ENCODE data around the gene TSGA10IP.

TSGA10IP gene

DNA sequence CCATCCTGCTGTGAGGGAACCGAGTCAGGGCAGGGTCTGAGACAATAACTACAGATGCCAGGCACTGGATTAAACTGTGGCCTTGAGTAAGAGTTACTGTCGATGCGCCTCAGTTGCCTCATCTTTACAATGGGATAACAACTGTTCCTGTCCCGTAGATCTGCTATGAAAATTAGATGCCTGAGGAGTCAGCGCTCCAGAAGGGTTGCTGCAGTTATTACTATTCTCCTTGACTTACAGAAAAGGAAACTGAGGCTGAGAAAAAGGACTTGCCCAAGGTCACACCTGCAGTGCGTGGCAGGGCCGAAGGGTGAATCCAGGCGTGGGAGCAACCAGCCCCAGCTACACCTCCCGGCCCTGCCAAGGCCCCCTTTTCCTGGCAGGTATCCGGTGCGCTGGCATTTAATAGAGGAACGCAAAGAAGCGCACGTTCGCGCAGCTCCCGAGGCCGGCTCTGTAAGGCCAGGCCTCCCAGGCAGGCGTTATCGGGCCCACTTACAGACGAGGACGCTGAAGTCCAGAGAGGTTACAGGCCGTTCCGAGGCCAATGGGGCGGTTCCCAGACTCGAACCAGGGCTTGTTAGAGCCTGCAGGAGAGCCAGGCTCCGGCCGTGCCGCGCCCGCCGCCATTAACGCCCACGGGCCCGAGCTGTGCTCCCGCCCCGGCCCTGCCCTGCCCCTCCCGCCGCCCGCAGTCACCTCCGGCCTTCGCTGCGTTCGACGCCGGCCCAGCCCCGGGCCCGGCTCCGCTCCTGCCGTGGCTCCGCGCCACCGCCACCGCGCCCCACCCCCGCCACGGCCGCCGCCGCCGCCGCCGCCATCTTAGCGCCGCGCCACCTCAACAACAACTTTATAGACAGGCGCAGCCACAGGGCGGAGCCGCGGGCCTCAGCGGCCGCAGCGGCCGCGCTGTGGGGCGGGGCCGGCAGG lies 26.8 kb upstream of the TSGA10IP start, which contains the start of gene C11orf68:
C11orf68 (minus strand) TSS at position 852 of the 930 bp plus-strand sequence; CDS start at position 821, 31 bp downstream.
- no peak for DNase-seq (ENCODE audit: low spot score)

DNA sequence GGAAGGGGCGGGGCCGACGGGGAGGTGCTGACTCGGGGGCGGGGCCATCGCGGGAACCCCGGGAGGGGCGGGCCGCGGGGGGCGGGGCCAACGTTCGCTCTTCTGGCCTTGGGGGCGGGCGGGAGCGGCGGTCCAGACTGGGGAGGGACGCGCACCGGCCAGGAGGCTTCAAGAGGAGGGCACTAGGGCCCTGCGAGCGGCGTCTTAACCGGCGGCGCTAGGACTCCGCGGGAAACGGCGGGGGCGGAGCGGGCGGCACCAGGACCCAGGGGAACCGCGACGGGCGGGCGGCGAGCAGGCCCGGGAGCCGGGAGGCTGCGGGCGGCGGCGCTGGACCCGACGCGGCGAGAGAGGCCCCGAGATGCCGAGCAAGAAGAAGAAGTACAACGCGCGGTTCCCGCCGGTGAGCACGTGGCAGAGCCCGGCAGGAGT lies 26.1 kb upstream of the TSGA10IP start, which contains the start of gene DRAP1:
DRAP1 (plus strand) TSS at position 286 of the 432 bp plus-strand sequence; CDS start at position 362, 76 bp downstream.
- DNase-seq (ENCODE audit: low spot score) = peak; percentile 99

DNA sequence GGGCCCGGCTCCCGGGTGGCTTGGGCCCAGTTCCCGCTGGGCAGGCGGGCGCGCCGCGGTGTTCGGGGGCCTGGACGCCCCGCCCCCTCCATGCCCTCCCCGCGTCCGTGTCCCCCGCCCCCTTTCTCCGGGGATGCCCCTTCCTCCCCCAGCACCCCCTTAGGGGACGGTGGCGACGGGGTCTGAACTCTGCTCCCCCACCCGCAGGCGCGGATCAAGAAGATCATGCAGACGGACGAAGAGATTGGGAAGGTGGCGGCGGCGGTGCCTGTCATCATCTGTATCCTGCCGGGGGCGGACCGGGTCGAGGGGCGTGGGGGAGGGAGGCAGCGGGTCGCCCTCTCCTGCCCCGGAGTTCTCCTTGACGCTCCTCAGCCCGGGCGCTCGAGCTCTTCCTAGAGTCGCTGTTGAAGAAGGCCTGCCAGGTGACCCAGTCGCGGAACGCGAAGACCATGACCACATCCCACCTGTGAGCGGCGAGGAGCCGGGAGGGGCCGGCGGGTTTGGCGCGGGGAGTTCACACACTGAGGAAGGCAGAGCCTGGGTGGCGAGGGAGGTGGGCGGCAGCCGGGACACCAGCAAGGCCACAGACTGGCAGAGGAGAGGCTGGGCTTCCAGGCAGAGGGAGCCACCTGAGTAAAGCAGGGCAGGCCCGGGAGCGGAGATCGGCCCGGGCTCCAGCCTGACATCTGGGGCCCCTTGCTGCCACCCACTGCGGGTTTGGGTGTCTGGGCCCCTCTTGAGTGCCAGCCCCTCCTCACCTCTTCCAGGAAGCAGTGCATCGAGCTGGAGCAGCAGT lies 25.5 kb upstream of the TSGA10IP start:
- peak; percentile 65 for DNase-seq (ENCODE audit: low spot score)

DNA sequence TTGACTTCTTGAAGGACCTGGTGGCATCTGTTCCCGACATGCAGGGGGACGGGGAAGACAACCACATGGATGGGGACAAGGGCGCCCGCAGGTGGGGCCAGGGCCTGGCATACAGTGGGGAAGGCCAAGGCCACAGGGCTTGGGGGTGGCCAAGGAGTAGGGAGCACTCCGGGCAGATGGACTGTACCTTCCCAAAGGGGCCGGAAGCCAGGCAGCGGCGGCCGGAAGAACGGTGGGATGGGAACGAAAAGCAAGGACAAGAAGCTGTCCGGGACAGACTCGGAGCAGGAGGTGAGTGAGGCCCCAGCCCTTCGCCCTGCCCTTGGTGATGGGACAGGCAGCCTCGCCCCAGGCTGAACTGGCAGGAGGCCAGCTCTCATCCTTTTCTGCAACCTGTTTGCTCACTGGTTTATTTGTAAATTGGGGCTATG lies 24.9 kb upstream of the TSGA10IP start:
- DNase-seq (ENCODE audit: low spot score) = no peak

DNA sequence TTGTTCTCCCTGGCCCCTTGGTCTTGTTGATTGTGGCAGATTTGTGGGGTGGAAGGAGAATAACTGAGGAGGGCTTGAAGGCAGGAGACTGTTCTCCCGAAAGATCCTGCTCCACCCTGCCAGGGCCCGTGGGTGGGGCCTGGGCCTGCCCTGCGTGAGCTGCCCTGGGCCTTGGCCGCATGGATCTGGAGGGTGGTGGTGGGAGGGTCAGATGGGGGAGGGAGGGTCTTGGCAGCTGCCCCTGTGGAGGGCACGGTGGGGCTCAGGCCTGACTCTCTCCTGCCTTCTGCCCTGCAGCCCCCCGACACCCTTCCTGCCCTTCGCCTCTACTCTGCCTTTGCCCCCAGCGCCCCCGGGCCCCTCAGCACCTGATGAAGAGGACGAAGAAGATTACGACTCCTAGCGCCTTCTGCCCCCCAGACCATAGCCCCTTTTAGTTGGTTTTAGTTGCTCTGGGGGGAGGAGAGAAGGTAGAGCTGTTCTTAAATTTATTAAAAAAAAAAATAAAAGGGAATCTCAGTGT lies 24.2 kb upstream of the TSGA10IP start:
- DNase-seq (ENCODE audit: low spot score) = no peak

DNA sequence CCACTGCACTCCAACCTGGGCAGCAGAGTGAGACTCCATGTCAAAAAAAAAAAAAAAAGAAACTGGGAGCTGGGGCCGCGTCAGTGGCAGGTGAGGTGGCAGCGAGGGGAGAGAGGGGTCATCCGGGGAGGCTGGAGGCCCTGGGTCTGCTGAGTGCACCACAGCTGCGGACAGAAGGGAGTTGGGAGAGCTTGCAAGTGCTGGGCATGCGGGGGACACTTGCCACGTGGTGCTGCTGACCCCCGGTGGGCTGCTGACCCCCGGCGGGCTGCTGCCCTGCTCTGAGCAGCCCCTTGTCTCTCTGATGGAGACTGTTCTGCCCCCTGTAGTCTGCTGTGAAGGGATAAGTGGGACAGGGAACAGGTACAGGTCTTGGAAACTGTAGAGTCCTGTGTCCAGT lies 23.4 kb upstream of the TSGA10IP start:
- no peak for DNase-seq (ENCODE audit: low spot score)

DNA sequence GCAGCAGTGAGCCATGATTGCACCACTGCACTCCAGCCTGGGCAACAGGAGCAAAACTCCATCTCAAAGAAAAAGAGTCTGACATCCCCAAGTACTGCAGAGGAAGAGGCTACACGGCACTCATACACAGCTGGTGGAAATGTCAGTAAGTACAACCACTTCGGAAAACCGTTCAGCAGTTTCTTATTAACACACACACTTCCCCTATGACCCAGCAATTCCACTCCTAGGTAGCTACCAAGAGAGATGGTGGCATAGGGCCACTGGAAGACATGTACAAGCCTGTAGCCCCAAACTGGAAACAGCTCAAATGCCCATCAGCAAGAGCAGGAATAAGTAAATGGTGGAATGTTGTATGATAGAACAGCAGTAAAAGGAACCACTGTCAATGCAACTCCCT lies 22.7 kb upstream of the TSGA10IP start:
- DNase-seq (ENCODE audit: low spot score) = no peak

DNA sequence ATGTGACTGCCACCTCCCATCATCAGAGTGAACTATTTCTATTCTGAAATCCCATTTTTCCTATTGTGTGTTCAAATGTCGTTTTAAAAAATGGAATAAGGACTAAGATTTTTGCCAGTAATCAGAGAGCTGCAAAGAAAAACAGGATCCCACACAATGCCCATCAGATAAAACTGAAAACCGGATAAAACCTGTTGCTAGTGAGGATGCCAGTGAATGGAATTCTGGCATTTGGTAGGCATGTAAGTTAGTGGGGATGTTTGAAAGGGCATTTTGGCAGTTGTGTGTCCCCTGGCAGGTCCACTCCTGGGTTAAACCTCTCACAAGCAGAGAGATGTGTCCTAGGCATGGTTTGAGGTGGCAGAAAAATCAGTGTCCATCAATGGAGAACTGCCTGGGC lies 19.9 kb upstream of the TSGA10IP start:
- DNase-seq (ENCODE audit: low spot score) = no peak

DNA sequence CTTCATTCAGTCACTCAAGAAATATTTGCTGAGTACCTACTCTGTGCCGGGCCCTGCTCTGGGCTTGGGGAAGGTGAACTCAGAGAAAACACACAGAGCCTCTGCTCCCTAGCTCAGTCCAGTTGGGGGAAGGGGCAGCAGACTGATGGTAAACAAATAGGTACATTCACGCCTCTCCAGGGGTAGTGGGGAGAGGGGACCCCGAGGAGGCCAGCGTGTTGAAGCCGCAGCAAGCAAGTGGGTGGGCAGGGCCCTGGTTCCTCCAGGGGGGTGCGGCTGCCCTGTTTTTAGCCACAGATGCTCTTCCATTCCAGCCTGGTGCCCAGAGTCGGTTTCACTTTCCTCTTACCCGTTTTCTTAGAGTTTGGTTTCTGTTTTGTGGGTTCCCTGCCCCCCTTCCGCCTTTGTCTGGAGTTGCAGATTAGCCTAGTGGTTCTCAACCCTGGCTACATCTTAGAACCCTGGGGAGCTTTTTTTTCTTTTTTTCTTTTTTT lies 17.3 kb upstream of the TSGA10IP start:
- DNase-seq (ENCODE audit: low spot score) = peak; percentile 89

DNA sequence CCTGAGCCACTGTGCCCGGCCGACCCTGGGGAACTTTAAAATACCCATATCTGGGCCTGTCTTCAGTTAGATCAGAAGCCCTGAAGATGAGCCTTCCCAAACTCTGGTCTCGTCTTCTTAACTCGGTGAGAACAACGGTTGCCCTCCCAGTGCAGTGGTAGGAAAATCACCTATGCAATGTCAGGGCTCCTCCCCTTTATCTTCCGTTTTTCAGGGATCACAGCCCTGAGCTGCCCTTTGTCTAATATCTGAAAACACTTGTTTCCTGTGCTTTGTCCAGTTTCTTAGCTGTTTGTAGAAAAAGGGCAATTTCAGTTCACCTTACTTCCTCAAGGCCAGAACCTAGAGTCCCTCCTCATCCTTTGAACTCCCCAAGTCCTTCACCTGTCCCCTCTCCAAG lies 16.6 kb upstream of the TSGA10IP start:
- no peak for DNase-seq (ENCODE audit: low spot score)

DNA sequence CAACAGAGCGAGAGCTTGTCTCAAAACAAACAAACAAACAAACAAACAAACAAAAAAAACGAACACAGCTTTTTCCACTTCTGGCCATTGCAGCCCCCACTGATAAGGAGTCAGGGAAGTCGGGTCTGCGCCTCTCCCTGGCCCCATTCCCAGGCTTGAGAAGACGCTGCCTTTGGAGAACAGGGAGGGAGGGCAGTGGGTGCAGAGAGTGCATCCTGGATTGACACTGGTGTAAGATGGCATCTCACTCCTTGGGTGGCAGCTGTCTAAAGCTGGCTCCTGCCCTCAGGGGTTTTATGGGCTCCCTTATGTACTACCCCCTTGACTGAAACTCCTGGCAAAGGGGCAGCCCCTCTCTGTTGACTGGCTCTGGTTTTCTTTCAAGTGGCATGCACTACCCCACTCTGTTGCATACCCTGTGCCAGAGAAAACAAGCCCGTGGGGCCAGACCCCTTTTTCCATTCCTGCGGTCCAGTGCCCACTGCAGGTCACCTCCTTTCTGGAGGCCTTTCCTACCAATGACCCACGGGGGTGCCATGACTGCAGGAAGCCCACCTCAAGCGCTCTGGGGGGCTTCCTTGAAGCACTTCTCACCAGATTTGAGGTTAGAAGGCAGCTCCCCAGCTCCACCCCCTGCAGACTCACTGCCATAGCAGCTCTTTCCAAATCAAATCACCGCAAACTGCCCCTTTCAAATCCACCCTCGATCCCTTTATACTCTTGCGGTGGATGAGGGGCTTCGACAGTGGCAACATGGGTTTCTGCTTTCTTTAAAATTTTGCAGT lies 13.3 kb upstream of the TSGA10IP start:
- DNase-seq (ENCODE audit: low spot score) = no peak

DNA sequence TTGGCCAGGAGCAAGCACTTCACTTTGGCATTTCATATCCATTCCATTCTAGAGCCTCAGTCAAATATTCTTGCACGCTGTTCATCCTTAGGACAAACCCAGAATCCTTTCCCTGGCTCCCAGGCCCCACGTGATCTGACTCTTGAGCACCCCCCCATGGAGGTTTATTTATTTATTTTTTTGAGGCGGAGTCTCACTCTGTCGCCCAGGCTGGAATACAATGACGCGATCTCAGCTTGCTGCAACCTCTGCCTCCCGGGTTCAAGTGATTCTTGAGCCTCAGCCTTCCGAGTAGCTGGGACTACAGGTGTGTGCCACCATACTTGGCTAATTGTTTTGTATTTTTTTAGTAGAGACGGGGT lies 12.7 kb upstream of the TSGA10IP start:
- no peak for DNase-seq (ENCODE audit: low spot score)

DNA sequence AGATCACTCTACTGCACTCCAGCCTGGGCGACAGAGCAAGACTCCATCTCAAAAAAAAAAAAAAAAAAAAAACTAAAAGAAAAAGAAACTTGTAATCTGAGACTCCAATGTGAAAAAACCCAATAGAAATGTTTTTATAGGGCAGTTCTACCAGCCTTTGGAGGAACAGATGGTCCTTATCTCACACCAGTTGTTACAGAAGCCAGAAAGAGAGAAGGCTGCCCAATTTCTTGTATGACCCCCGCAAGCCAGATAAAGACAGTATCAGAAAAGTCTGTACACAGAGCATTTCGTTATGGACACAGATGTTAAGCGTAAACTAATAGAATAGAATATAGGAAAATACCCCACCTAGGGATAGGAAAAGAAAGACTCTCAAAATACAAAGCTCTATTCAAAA lies 11.3 kb upstream of the TSGA10IP start:
- DNase-seq (ENCODE audit: low spot score) = no peak

DNA sequence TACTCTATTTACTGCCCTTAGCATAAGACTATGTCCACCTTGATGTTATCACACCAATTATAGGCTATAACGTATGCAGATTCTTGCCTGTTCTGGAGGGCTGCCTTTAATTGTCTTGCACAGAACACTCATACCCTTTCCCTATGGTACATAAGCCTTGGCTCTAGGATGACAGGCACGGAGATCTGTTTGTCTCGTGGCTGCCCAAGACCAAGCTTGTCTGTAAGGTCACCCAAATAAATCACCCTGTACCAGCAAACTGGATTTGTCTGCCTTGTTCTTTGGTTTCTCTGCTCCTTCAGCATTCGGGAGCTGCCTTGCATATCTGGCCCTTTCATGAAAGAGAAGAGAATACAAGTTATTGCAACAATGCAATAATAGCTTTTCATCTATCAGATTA lies 7.5 kb upstream of the TSGA10IP start:
- no peak for DNase-seq (ENCODE audit: low spot score)

DNA sequence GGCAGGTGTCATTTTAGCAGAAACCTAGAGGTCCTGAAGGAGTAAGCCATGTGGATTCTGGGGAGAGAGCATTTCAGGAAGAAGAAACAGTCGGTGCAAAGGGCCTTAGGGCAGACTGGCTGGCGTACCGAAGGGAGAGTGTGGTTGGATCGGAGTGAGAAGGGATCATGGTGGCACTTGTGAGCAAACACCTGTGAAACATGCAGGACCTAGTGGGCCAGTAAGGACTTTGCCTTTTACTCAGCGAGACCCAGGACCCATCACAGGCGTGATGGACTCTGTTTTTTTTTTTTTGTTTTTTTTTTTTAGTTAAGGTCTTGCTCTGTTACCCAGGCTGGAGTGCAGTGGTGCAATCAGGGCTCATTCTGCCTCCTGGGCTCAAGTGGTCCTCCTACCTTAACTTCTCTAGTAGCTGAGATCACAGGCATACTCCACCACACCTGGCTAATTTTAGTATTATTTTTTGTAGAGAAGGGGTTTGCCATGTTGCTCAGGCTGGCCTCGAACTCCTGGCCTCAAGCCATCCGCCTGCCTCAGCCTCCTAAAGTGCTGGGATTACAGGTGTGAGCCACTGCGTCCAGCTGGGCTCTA lies 3.5 kb upstream of the TSGA10IP start:
- no peak for DNase-seq (ENCODE audit: low spot score)

DNA sequence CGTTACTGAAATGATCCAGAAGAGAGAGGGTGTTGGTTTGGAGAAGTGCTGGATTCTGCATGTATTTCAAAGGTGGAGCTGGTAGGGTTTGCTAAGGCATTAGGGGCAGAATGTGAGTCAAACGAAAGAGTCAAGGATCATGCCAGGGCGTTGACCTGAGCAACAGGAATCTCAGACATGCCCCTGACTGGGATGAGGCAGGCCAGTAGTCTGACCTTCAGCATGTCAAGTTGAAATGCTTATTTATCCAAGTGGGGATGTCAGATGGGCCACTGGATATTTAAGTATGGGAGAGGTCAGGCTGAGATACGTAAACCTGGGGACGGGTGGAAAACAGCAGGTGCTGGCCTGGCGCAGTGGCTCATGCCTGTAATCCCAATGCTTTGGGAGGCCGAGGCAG lies 2.7 kb upstream of the TSGA10IP start:
- DNase-seq (ENCODE audit: low spot score) = no peak

DNA sequence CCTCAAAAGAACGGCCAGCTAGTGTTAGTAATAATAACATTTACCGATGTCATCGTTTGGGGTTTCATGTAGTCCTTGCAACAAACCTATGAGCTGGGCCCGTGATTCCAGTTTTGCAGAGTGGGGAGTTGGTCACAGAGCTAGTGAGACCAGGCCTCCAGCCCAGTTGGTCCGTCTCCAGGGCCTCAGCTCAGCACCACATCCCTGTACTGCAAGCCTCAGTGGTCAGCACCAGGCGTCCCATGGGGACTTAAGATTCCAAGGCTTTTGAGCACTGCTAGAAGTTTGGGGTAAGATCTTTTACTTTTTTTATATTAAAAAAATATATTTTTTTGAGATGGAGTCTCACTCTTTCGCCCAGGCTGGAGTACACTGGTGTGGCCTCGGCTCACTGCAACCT lies 1.1 kb upstream of the TSGA10IP start:
- no peak for DNase-seq (ENCODE audit: low spot score)

DNA sequence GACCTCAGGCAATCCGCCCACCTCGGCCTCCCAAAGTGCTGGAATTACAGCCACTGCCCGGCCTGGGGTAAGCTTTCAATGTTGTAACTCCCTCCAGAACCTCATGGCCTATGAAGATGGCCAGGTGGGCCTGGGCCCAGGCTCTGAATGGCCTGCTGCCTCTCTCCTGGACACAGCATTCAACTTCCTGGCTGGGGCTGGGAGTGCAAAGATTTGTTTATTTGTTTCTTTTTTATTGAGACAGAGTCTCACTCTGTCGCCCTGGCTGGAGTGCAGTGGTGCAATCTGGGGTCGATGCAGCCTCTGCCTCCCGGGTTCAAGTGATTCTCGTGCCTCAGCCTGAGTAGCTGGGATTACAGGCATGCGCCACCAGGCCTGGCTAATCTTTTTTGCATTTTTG lies 513 bp upstream of the TSGA10IP start:
- DNase-seq (ENCODE audit: low spot score) = no peak

DNA sequence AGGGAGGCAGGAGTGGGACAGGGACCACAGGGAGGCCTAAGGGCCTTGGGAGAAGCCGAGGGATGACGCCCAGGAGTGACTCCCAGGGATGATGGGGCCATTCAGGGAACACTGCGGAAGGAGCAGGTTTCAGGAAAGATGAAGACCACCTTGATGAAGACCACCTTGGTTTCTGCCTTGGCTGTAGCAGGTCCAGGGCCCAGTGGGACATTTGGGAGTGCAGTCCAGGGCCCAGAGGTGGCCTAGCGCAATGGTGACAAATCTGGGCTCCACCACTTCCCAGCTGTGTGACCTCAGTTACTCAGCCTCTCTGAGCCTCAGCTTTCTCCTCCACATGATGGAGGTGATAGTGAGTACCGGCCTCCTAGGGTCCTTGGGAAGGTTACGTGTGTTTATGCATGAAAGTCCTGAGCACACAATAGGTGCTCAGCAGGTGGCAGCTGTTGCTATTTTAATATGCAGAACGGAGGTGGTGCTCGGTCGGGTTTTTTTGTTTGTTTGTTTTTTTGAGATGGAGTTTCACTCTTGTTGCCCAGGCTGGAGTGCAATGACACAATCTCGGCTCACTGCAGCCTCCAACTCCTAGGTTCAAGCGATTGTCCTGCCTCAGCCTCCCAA lies 770 bp downstream of the TSGA10IP start:
- DNase-seq (ENCODE audit: low spot score) = no peak

DNA sequence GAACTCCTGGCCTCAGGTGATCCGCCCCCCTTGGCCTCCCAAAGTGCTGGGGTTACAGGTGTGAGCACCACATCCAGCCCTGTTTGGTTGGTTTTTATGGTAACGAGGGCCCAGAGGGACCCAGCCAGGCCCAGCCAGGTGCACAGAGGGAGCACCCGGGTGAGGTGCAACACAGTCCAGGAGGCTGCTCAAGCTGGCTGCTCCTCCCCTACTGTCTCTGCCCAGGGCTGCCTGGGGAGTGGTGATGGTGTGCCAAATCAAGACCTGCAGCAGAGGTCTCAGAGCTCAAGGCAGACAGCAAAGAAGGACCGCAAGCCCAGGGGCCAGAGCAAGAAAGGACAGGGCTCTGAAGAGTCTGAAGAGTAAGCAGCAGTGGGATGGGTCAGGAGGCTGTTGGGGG lies 1.4 kb downstream of the TSGA10IP start:
- no peak for DNase-seq (ENCODE audit: low spot score)

DNA sequence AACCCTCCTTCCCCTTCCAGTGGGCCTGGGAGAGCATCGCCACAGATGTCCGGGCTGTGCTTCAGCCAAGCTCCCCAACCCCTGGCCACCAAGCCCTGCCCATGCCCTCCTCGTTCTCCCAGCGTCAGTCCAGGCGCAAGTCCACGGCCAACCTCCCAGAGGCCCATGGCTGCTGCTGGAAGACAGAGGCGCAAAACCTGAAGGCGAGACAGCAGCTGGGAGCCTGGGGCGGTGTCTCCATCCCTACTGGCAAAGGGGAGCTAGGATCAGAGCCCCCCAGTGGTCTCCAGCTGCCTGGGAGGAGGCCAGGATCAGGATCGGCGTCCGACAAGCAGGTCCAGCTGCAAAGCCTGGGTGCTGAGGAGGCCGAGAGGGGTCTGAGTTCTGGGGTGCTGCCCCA lies 1.9 kb downstream of the TSGA10IP start:
- DNase-seq (ENCODE audit: low spot score) = no peak

All from germinal center (tissue), 1 donor.